HL-60 (cell line): ENCODE results near the gene DSCAML1.

Source experiments
- GABPA ChIP-seq: IDR thresholded peaks from 2 replicates; pipeline ENCODE4 v1.6.1; 2012; ENCODE audit warnings: low read depth
- POLR2AphosphoS5 ChIP-seq: IDR thresholded peaks from 2 replicates; pipeline ENCODE4 v1.6.1; 2012; ENCODE audit warnings: low read depth
- TF ChIP-seq, protein P1 (sequence below): IDR thresholded peaks from one replicate; pipeline ENCODE4 v1.5.1; 2011; ENCODE audit warnings: low read length, control low read depth, inconsistent platforms; ENCODE audit not compliant: insufficient read depth
- TF ChIP-seq, protein P2 (sequence below): IDR thresholded peaks from 2 replicates; pipeline ENCODE4 v1.6.1; 2012; ENCODE audit warnings: low read depth; ENCODE audit not compliant: insufficient replicate concordance

DNA sequence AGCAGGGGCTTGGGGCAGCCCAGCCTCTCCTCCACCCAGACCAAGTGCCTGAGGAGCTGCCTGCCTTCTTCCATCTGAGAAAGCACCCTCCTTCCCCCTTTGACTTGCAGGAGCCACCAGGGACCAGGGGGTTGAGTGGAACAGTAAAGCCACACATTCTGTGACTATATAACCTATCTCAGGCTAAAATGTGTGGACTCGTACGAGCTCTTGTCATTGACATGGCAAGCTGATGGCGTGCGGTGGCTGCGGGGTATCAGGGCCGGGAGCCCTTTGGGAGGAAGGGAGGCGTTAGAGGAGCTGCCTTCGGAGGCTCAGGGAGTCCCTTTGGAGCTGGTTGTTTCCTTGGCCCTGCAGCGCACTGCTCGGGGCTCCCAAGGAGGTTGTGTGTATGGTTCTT lies 384.8 kb downstream of the DSCAML1 start:
- TF ChIP-seq POLR2AphosphoS5 (no peak), GABPA (no peak)
- TF ChIP-seq, protein P1, sequence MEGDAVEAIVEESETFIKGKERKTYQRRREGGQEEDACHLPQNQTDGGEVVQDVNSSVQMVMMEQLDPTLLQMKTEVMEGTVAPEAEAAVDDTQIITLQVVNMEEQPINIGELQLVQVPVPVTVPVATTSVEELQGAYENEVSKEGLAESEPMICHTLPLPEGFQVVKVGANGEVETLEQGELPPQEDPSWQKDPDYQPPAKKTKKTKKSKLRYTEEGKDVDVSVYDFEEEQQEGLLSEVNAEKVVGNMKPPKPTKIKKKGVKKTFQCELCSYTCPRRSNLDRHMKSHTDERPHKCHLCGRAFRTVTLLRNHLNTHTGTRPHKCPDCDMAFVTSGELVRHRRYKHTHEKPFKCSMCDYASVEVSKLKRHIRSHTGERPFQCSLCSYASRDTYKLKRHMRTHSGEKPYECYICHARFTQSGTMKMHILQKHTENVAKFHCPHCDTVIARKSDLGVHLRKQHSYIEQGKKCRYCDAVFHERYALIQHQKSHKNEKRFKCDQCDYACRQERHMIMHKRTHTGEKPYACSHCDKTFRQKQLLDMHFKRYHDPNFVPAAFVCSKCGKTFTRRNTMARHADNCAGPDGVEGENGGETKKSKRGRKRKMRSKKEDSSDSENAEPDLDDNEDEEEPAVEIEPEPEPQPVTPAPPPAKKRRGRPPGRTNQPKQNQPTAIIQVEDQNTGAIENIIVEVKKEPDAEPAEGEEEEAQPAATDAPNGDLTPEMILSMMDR, result no peak
- TF ChIP-seq, protein P2, sequence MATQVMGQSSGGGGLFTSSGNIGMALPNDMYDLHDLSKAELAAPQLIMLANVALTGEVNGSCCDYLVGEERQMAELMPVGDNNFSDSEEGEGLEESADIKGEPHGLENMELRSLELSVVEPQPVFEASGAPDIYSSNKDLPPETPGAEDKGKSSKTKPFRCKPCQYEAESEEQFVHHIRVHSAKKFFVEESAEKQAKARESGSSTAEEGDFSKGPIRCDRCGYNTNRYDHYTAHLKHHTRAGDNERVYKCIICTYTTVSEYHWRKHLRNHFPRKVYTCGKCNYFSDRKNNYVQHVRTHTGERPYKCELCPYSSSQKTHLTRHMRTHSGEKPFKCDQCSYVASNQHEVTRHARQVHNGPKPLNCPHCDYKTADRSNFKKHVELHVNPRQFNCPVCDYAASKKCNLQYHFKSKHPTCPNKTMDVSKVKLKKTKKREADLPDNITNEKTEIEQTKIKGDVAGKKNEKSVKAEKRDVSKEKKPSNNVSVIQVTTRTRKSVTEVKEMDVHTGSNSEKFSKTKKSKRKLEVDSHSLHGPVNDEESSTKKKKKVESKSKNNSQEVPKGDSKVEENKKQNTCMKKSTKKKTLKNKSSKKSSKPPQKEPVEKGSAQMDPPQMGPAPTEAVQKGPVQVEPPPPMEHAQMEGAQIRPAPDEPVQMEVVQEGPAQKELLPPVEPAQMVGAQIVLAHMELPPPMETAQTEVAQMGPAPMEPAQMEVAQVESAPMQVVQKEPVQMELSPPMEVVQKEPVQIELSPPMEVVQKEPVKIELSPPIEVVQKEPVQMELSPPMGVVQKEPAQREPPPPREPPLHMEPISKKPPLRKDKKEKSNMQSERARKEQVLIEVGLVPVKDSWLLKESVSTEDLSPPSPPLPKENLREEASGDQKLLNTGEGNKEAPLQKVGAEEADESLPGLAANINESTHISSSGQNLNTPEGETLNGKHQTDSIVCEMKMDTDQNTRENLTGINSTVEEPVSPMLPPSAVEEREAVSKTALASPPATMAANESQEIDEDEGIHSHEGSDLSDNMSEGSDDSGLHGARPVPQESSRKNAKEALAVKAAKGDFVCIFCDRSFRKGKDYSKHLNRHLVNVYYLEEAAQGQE, result no peak
